ENCODE data around the gene ELOVL1.

ELOVL1 gene

DNA sequence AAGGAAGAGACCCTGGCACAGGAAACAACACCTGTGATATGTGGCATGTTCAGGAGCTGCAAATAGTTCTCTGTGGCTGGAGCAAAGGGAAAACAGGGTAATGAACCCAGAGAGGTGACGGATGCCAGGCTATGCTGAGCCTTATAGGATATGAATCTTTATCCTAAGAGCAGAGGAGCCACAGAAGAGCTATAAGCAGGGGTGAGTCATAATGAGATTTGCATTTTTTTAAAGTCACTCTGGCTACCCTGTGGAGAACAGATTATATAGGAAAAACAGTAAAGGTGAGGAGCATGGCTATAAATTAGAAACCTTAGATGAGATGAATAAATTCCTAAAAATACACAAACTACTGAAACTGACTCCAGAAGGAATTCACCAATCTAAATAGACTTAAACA, 43.0 kb downstream of the ELOVL1 start:
- no peak for DNase-seq

DNA sequence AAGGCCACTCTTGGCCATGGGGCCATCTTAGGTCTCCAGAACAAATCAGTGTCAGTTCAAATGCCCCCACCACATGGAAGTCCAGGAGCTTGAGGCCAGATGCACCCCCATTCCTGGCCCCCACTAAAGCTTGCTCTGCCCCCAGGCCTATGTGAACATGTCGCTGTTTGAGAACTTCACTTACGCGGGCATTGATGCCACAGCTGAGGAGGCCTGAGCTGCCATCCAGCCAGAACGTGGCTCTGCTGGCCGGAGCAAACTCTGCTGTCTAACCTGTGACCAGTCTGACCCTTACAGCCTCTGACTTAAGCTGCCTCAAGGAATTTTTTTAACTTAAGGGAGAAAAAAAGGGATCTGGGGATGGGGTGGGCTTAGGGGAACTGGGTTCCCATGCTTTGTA, 45.3 kb downstream of the ELOVL1 start:
- DNase-seq = no peak

- DNase-seq = no peak
These were observed 46.4 kb downstream of the ELOVL1 start for GRCh38 chr1:43321331-43321891.

GRCh38 chr1:43319766-43320165, 48.0 kb downstream of the ELOVL1 start:
- DNase-seq = no peak

DNA sequence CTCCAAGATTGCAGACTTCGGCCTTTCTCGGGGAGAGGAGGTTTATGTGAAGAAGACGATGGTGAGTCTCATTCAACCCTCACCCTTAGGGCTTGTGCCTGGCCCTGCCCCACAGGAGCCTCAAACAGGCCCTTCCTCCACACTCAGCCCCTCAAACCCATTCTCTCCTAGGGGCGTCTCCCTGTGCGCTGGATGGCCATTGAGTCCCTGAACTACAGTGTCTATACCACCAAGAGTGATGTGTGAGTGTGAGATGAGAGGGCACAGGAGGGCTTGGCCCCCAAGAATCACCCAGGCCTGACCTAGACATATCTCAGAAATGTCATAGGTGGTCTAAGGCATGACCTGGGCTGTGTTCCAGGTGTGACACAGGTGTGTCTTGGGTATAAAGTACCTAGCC, 48.5 kb downstream of the ELOVL1 start:
- DNase-seq = no peak

DNA sequence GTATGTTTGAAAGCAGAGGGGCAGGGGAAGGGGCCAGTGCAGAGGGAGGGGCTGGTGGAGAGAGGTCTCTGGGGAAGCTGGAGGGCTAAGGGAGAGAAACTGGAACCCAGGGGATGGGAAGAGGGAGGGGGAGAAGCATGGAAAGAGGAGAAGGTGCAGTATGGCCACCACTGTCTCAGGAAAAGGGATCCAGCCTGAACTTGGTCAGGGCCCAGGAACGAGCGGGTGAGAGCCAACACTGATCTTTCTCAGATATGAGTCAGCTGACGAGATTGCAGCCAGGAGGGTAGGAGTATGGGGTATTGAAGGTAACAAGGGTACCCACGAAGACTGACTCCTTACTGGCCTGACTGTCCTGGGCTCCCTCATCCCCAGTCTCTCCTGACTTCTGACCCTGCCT, 49.0 kb downstream of the ELOVL1 start:
- DNase-seq = no peak

DNA sequence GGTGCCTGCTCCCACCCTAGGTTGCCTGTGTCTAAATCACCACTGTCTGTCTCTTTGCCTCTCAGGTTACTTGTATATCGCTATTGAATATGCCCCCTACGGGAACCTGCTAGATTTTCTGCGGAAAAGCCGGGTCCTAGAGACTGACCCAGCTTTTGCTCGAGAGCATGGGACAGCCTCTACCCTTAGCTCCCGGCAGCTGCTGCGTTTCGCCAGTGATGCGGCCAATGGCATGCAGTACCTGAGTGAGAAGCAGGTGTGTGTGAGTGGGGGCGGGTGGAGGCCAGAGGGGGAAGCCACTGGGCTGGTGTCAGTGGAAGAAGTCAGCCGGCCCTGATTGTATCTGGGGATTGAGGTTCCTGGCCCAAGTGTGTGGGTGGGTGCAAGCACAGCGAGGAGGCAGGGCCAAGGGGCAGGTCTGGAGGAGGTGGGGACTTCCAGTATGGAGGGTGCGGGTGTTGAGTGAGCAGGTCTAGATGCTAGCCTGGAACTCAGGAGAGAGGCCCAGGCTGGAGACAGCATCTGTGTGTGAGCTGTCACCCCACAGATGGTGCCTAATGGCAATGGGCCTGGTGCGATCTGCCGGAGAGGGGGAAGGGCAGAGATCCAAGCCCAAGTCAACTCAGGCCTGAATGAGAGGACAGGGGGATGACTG, 49.9 kb downstream of the ELOVL1 start:
- DNase-seq = no peak

GRCh38 chr1:43316738-43317520, 50.9 kb downstream of the ELOVL1 start:
- DNase-seq = no peak

DNA sequence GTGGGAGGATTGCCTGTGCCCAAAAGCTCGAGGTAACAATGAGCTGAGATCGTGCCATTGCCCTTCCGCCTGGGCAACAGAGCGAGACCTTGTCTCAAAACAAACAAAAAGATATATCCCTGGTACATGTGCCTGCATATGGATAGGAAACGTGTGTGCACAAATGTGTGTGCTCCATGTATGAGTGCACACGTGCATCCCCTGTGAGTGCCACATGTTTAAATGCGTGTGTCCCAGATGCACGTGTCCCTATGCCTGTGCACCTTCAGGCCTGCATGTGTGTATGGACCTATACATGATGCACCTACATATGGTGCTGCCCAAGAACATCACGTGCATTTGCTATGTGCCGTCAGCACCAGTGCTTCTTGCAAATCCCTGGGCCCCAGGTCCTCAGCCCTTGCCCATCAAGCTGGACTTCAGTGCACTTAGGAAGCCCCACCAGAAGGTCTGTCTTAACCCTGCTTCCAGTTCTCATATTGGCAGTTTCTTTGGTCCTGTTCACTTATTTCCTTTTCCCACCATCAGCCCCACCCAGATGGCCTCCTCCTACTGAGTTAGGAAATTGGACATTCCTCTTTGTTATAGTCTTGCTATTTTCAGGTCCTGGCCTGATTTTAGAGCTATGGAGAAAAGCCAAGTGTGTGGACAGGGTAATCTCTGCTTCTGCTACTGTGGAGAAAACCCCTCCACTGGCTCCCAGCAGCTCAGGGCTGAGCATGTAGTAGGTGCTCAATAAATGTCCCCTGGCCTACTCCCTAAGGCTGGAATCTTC, 51.7 kb downstream of the ELOVL1 start:
- no peak for DNase-seq

GRCh38 chr1:43315481-43315880, 52.3 kb downstream of the ELOVL1 start:
- no peak for DNase-seq

- no peak for DNase-seq
These were observed 53.6 kb downstream of the ELOVL1 start for GRCh38 chr1:43314233-43314632.

- no peak for DNase-seq
These were observed 54.0 kb downstream of the ELOVL1 start for GRCh38 chr1:43313771-43314170.
